Measurements from ENCODE around the gene SOX13. TPM values are rescaled to one million over a fixed set of nuclear protein-coding genes. Genes with fewer than 3 reads are reported as not detected.

The SOX13 gene
- total and polyA plus RNA-seq, 7 experiments from 2014 or later, result 0.24 to 10.1 (median 0.85) TPM; not detected in 2

DNA sequence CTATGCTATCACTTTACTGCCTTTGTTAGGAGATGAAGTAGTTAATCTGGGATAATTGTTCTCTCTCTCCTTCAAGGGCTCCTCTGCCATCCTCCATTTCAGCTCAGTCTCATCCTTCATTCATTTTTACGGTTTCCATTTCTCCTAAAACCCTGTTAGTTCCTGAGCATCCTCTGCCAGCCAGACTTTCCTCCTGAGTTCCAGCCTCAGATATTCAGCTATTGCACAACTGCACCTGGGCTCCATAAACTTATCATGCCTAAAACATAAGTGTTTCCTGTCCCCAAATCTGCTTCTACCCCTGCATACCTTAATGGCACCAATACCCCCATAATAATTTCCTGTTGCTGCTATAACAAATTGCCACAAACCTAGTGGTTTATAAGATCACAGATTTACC, 39.6 kb upstream of the SOX13 start:
- Histone ChIP-seq H3K27me3 (ENCODE audit: control insufficient read depth in 2 of 2, insufficient read depth in 2 of 2, low read length in 2 of 2) (no peaks in the 10 kb centered on the region), H3K9me3 (ENCODE audit: control insufficient read depth in 2 of 3, low read length in 3 of 3) (no peaks in the 10 kb centered on the region), H3K4me3 (ENCODE audit: low read length) (no peak overlapping the region), H3K27ac (ENCODE audit: low read depth, low read length) (no peak overlapping the region), H3K4me1 (ENCODE audit: control insufficient read depth in 2 of 2, insufficient read depth in 2 of 2, low read length in 2 of 2) (no peaks in the 10 kb centered on the region), H3K36me3 (ENCODE audit: control insufficient read depth in 2 of 3, insufficient read depth in 3 of 3, low read length in 3 of 3) (no peaks in the 10 kb centered on the region)
- H3K27ac Mint-ChIP-seq, result no peak overlapping the region
- H3K4me1 Mint-ChIP-seq, result peaks cover 0 to 2% (median 0%) of the 10 kb centered on the region in 7 donors
- intact Hi-C loops (cut with micrococcal nuclease), result no loop called here
- ChIA-PET POLR2A (no interaction called here), CTCF (no interaction called here)
- H3K36me3 Mint-ChIP-seq, result peaks cover 0 to 1% (median 0%) of the 10 kb centered on the region in 5 donors
- peaks cover 4 to 16% (median 10%) of the 10 kb centered on the region in 5 donors for H3K27me3 Mint-ChIP-seq
- H3K4me3 Mint-ChIP-seq, result no peak overlapping the region
- no peaks in the 10 kb centered on the region for H3K9me3 Mint-ChIP-seq
- no peak for ATAC-seq
- DNase-seq, result no peak

DNA sequence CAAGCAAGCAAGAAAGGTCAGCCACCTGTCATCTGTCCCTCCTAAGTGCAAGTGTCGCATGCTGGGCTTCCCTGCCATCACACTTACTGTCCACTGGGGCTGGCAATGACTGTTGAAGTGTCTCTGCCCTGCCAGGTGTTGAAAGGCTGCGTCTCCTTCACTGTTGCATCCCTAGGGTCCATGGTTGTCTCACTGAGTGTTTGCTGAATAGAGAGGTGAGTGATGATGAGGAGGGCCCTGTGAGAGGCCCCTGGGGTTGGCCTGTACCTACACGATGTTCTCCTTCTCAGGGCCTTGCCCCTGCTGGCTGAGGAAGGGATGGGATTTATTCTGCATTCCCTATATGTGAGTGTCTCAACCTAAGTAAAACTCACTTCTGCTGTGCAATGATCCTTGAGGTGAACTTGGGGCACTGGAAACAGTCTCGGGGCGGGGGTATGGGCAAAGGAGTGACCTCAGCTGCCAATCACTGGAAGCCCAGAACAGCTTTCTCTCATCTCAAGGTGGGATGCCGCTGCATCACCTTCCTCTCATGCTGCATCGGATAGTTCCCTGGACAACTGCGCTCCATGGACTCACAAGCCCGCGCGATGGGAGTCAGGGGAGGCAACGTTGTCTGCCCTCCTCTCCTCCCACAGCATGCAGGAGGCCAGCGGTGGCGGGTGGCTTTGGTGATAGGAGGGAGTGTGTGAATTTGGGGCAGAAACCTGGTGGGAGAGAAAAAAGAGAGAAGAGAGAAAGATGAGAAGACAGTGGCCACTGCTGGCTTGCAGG, 35.8 kb upstream of the SOX13 start:
- POLR2A ChIA-PET, result no interaction called here

DNA sequence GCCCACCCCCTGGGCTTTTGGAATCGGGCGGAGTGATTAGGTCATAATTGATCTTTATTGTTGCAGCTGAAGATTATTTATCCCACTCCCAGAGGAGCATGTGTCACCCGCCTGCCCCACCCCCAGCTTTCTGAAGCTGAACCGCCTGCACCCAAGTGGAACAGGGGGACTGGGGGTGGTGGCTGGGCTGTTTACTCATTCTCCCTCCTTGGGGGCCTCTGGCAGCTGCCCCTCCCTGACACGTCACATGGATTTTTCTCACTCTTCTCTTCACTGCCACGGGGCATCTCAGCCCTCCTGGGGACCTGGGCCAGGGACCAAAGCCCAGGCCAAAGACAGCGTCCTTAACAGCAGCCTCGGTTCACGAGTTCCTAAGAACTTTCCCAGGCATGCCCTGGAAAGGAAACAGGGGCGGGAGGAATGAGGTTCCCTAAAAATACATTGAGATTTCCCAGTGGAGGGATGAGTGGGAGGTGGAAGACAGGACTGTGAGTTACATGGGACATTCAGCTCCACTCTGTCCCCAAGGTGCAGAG, 31.6 kb upstream of the SOX13 start:
- Mint-ChIP-seq H3K27ac (no peak overlapping the region), H3K27me3 (peaks cover 0 to 10% (median 0%) of the 10 kb centered on the region in 5 donors), H3K4me1 (no peaks in the 10 kb centered on the region), H3K9me3 (peaks cover 0 to 5% (median 0%) of the 10 kb centered on the region in 11 donors), H3K4me3 (no peak overlapping the region), H3K36me3 (no peaks in the 10 kb centered on the region)
- no peaks in the 10 kb centered on the region for H3K9me3 ChIP-seq (ENCODE audit: control insufficient read depth in 2 of 3, low read length in 3 of 3)
- no peaks in the 10 kb centered on the region for H3K27me3 ChIP-seq (ENCODE audit: control insufficient read depth in 2 of 2, insufficient read depth in 2 of 2, low read length in 2 of 2)
- H3K36me3 ChIP-seq (ENCODE audit: control insufficient read depth in 2 of 3, insufficient read depth in 3 of 3, low read length in 3 of 3), result no peaks in the 10 kb centered on the region
- H3K4me1 ChIP-seq (ENCODE audit: control insufficient read depth in 2 of 2, insufficient read depth in 2 of 2, low read length in 2 of 2), result no peaks in the 10 kb centered on the region
- DNase-seq, result no peak
- H3K4me3 ChIP-seq (ENCODE audit: low read length), result no peak overlapping the region
- ChIA-PET CTCF (no interaction called here), POLR2A (no interaction called here)
- ATAC-seq, result no peak
- H3K27ac ChIP-seq (ENCODE audit: low read depth, low read length), result no peak overlapping the region
- intact Hi-C loops (cut with micrococcal nuclease), result no loop called here

More for the DNA sequence above, 35.8 kb upstream of the SOX13 start:
- H3K27ac Mint-ChIP-seq, result no peak overlapping the region
- Histone ChIP-seq H3K36me3 (ENCODE audit: control insufficient read depth in 2 of 3, insufficient read depth in 3 of 3, low read length in 3 of 3) (no peaks in the 10 kb centered on the region), H3K27me3 (ENCODE audit: control insufficient read depth in 2 of 2, insufficient read depth in 2 of 2, low read length in 2 of 2) (no peaks in the 10 kb centered on the region), H3K4me3 (ENCODE audit: low read length) (no peak overlapping the region), H3K27ac (ENCODE audit: low read depth, low read length) (no peak overlapping the region), H3K9me3 (ENCODE audit: control insufficient read depth in 2 of 3, low read length in 3 of 3) (no peaks in the 10 kb centered on the region), H3K4me1 (ENCODE audit: control insufficient read depth in 2 of 2, insufficient read depth in 2 of 2, low read length in 2 of 2) (no peaks in the 10 kb centered on the region)
- H3K9me3 Mint-ChIP-seq, result no peaks in the 10 kb centered on the region
- DNase-seq (no peak), ATAC-seq (no peak)
- peaks cover 3 to 10% (median 6%) of the 10 kb centered on the region in 5 donors for H3K27me3 Mint-ChIP-seq
- CTCF ChIA-PET, result no interaction called here
- H3K4me3 Mint-ChIP-seq, result no peak overlapping the region
- H3K36me3 Mint-ChIP-seq, result no peaks in the 10 kb centered on the region
- intact Hi-C loops (cut with micrococcal nuclease), result no loop called here
- no peaks in the 10 kb centered on the region for H3K4me1 Mint-ChIP-seq

DNA sequence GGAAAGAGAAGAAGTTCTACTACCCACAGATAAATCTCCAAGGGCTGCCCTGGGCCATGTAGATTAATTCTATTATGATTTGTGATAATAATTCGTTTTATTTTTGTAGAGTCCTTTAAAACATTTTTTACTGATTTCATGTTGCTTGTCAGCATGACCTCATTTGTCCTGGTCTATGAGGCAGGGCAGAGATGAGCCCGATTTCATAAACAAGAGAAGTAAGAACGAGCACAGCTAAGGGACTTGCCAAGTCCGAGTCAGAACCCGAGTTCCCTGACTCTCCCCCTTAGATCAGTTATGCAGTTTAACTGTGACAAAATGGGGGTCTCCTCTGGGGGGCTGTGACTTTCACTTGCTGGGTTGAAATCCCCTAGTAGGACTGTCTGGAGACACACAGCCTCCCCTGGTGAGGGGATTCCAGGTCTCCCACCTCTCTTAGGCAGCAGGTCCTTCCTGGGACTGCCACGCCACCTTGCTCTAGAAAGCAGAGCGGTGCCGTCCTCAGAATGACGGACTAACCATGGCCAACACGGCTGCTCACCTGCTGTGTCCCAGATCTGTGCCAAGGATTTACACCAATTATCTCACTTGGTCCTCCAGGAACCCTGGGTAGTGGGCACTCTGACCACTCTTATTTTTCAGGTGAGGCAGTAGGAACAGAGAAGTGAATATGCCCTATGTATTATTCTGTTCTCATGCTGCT, 31.0 kb upstream of the SOX13 start:
- Mint-ChIP-seq H3K27me3 (peaks cover 0 to 7% (median 0%) of the 10 kb centered on the region in 5 donors), H3K9me3 (peaks cover 0 to 5% (median 0%) of the 10 kb centered on the region in 11 donors), H3K27ac (no peak overlapping the region), H3K4me3 (no peak overlapping the region), H3K36me3 (no peaks in the 10 kb centered on the region), H3K4me1 (no peaks in the 10 kb centered on the region)
- no peak for DNase-seq
- intact Hi-C loops (cut with micrococcal nuclease), result no loop called here
- CTCF ChIA-PET, result no interaction called here
- no peak for ATAC-seq
- POLR2A ChIA-PET, result no interaction called here
- Histone ChIP-seq H3K4me1 (ENCODE audit: control insufficient read depth in 2 of 2, insufficient read depth in 2 of 2, low read length in 2 of 2) (no peaks in the 10 kb centered on the region), H3K4me3 (ENCODE audit: low read length) (no peak overlapping the region), H3K36me3 (ENCODE audit: control insufficient read depth in 2 of 3, insufficient read depth in 3 of 3, low read length in 3 of 3) (no peaks in the 10 kb centered on the region), H3K9me3 (ENCODE audit: control insufficient read depth in 2 of 3, low read length in 3 of 3) (no peaks in the 10 kb centered on the region), H3K27me3 (ENCODE audit: control insufficient read depth in 2 of 2, insufficient read depth in 2 of 2, low read length in 2 of 2) (no peaks in the 10 kb centered on the region), H3K27ac (ENCODE audit: low read depth, low read length) (no peak overlapping the region)

DNA sequence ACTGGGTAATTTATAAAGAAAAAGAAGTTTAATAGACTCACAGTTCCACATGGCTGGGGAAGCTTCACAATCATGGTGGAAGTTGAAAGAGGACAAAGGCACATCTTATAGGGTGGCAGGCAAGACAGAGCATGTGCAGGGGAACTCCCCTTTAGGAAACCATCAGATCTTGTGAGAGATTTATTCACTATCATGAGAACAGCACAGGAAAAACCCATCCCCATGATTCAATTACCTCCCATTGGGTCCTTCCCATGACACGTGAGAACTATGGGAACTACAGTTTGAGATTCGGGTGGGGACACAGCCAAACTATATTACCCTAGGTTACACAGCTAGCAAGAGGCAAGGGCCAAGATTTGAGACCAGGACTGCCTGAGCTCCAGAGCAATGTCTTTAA, 30.4 kb upstream of the SOX13 start:
- no peaks in the 10 kb centered on the region for H3K36me3 ChIP-seq (ENCODE audit: control insufficient read depth in 2 of 3, insufficient read depth in 3 of 3, low read length in 3 of 3)
- H3K4me1 Mint-ChIP-seq, result no peaks in the 10 kb centered on the region
- no peaks in the 10 kb centered on the region for H3K4me1 ChIP-seq (ENCODE audit: control insufficient read depth in 2 of 2, insufficient read depth in 2 of 2, low read length in 2 of 2)
- ATAC-seq (no peak), DNase-seq (no peak)
- peaks cover 0 to 5% (median 0%) of the 10 kb centered on the region in 5 donors for H3K27me3 Mint-ChIP-seq
- H3K4me3 Mint-ChIP-seq, result no peak overlapping the region
- no peaks in the 10 kb centered on the region for H3K27me3 ChIP-seq (ENCODE audit: control insufficient read depth in 2 of 2, insufficient read depth in 2 of 2, low read length in 2 of 2)
- intact Hi-C loops (cut with micrococcal nuclease), result no loop called here
- CTCF ChIA-PET, result no interaction called here
- peaks cover 0 to 5% (median 0%) of the 10 kb centered on the region in 11 donors for H3K9me3 Mint-ChIP-seq
- no peak overlapping the region for H3K27ac ChIP-seq (ENCODE audit: low read depth, low read length)
- POLR2A ChIA-PET, result no interaction called here
- H3K9me3 ChIP-seq (ENCODE audit: control insufficient read depth in 2 of 3, low read length in 3 of 3), result no peaks in the 10 kb centered on the region
- no peak overlapping the region for H3K27ac Mint-ChIP-seq
- H3K36me3 Mint-ChIP-seq, result no peaks in the 10 kb centered on the region
- H3K4me3 ChIP-seq (ENCODE audit: low read length), result no peak overlapping the region

DNA sequence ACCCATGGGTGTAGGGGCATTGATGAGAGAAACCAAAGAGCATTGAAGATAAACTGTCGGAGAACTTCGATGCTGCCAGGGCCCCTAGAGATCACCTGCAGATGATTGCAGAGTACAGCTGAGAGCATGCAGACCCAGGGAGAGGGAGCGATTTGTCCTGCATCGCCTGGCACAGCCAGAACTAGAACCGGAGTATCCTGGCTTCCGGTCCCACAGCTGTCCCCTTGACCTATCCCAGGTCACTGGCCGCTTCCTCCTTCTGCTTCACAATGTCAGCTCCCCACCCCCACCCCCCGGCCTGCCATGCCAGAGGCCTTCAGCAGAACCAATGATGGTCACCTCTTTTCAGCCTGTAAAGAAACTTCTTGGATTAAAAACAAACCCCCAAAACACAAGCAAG, 29.2 kb upstream of the SOX13 start:
- Mint-ChIP-seq H3K36me3 (no peaks in the 10 kb centered on the region), H3K4me3 (no peak overlapping the region), H3K27me3 (peaks cover 0 to 5% (median 0%) of the 10 kb centered on the region in 5 donors), H3K27ac (no peak overlapping the region), H3K4me1 (no peaks in the 10 kb centered on the region), H3K9me3 (peaks cover 0 to 5% (median 0%) of the 10 kb centered on the region in 11 donors)
- CTCF ChIA-PET, result no interaction called here
- POLR2A ChIA-PET, result interaction anchor here (0.7 kb wide), 1 partner anchor 19 kb away, joined by 5 read pairs; no protein-coding TSS in a partner anchor
- no peak overlapping the region for H3K4me3 ChIP-seq (ENCODE audit: low read length)
- H3K27me3 ChIP-seq (ENCODE audit: control insufficient read depth in 2 of 2, insufficient read depth in 2 of 2, low read length in 2 of 2), result no peaks in the 10 kb centered on the region
- no peak for DNase-seq
- intact Hi-C loops (cut with micrococcal nuclease), result no loop called here
- no peak overlapping the region for H3K27ac ChIP-seq (ENCODE audit: low read depth, low read length)
- H3K4me1 ChIP-seq (ENCODE audit: control insufficient read depth in 2 of 2, insufficient read depth in 2 of 2, low read length in 2 of 2), result no peaks in the 10 kb centered on the region
- H3K9me3 ChIP-seq (ENCODE audit: control insufficient read depth in 2 of 3, low read length in 3 of 3), result no peaks in the 10 kb centered on the region
- ATAC-seq, result no peak
- H3K36me3 ChIP-seq (ENCODE audit: control insufficient read depth in 2 of 3, insufficient read depth in 3 of 3, low read length in 3 of 3), result no peaks in the 10 kb centered on the region
